NT2/D1 (cell line): Measurements from ENCODE around the gene C13orf42.

Experiments used
- SUZ12 ChIP-seq: IDR thresholded peaks from 2 replicates; pipeline ENCODE4 v1.6.1; 2011; ENCODE audit not compliant: insufficient read length, insufficient read depth; ENCODE audit errors: extremely low read depth
- YY1 ChIP-seq: IDR thresholded peaks from 2 replicates; pipeline ENCODE4 v1.6.1; 2011; ENCODE audit not compliant: insufficient read length, insufficient read depth
- ZNF274 ChIP-seq: IDR thresholded peaks from 2 replicates; pipeline ENCODE4 v1.6.1; 2011; ENCODE audit warnings: mild to moderate bottlenecking, low read depth, low read length

DNA sequence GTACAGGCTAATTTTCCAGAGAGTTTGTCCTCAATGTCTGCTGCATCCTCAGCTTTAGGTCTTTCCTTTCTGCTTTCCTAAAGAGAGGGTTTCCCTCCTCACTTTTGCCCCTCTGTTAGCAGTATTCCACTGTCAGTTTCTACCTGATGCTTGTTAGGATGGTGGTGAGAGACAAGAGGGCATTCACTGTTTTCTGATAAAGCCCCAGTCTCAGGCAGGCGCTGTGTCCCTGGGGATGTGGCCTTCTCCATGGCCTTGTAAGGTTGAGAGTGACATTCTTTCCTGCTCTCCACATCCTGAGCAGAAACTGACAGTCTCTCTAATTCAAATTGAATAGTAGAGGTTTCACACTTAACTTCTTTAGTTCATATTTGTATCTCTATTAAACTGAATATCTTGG is 14.9 kb downstream of the C13orf42 start:
- TF ChIP-seq YY1 (no peak), SUZ12 (no peak), ZNF274 (no peak)
